SK-N-SH (cell line): ENCODE results near the gene RUNDC3A. TPM values are rescaled to one million over a fixed set of nuclear protein-coding genes. Genes with fewer than 3 reads are reported as not detected.

Source experiments
- CTCF ChIA-PET: fragments of 300-600, 350-600 bp; formaldehyde crosslinking; extraction: SDS; loops from one replicate; lab custom pipeline; 2021; lab: Yijun Ruan, JAX
- POLR2A ChIA-PET: fragments of 350-600 bp; sonication (Branson Sonifier 250); formaldehyde crosslinking; extraction: SDS; loops from one replicate; lab custom pipeline; 2020; ENCODE audit warnings: antibody characterized with exemption, inconsistent platforms; lab: Yijun Ruan, JAX
- DNase-seq: peaks from one replicate; pipeline ENCODE4 v3.0.0; 2012
- H2AFZ ChIP-seq: fragments of 200-600 bp; sonication (generic); 2 replicates; pipeline ENCODE4 v1.8.1; 2016; ENCODE audit warnings: antibody characterized with exemption, mild to moderate bottlenecking, low read depth
- H3F3A ChIP-seq: fragments of 200-600 bp; sonication (generic); replicated peaks from 2 replicates; pipeline ENCODE3; 2016; ENCODE audit warnings: antibody characterized with exemption, mild to moderate bottlenecking; ENCODE audit not compliant: insufficient read depth
- H3K27ac ChIP-seq, 2 experiments: fragments of 200-500 bp in 1 of 2; fragments of 200-600 bp in 1 of 2; sonication (Bioruptor generic) in 1 of 2; sonication (generic), shearing (Covaris generic) in 1 of 2; 2 replicates each; pipeline versions ENCODE4 v1.5.1 to v1.6.1; 2014 to 2016; ENCODE audit warnings: low read depth in 2 of 2, inconsistent platforms in 1 of 2, low read length in 1 of 2, mild to moderate bottlenecking in 1 of 2, mixed read lengths in 1 of 2
- H3K27me3 ChIP-seq: fragments of 200-600 bp; sonication (generic), shearing (Covaris generic); 2 replicates; pipeline ENCODE4 v1.6.1; 2016; ENCODE audit warnings: mixed run types; ENCODE audit not compliant: insufficient read depth
- H3K36me3 ChIP-seq, 2 experiments: fragments of 200-500 bp in 1 of 2; fragments of 200-600 bp in 1 of 2; sonication (Bioruptor generic) in 1 of 2; sonication (generic) in 1 of 2; replicated peaks in 1 of 2; 2 replicates each; pipeline versions ENCODE3 to v1.5.1; 2014 to 2016; ENCODE audit warnings: low read length in 1 of 2, mild to moderate bottlenecking in 1 of 2; ENCODE audit not compliant: insufficient read depth in 2 of 2, control insufficient read depth in 1 of 2
- H3K4me1 ChIP-seq, 2 experiments: fragments of 200-500 bp in 1 of 2; fragments of 200-600 bp in 1 of 2; sonication (Bioruptor generic) in 1 of 2; sonication (generic), shearing (Covaris generic) in 1 of 2; 2 replicates each; pipeline versions ENCODE4 v1.5.1 to v1.6.1; 2014 to 2016; ENCODE audit warnings: low read depth in 1 of 2, low read length in 1 of 2, mixed run types in 1 of 2; ENCODE audit not compliant: insufficient read depth in 2 of 2, control insufficient read depth in 1 of 2
- H3K4me2 ChIP-seq: fragments of 200-600 bp; sonication (generic), shearing (Covaris generic); 2 replicates; pipeline ENCODE4 v1.6.1; 2017; ENCODE audit warnings: mixed run types
- H3K4me3 ChIP-seq, 2 experiments: fragments of 200-500 bp in 1 of 2; fragments of 200-600 bp in 1 of 2; sonication (Bioruptor generic) in 1 of 2; sonication (generic), shearing (Covaris generic) in 1 of 2; 2 replicates each; pipeline versions ENCODE4 v1.5.1 to v1.8.1; 2014 to 2016; ENCODE audit warnings: low read depth in 2 of 2, inconsistent platforms in 1 of 2, low read length in 1 of 2, mild to moderate bottlenecking in 1 of 2, mixed read lengths in 1 of 2, moderate library complexity in 1 of 2
- H3K79me2 ChIP-seq: fragments of 200-600 bp; sonication (generic); 2 replicates; pipeline ENCODE4 v1.8.1; 2017; ENCODE audit warnings: mild to moderate bottlenecking; ENCODE audit not compliant: insufficient read depth
- H3K9ac ChIP-seq: fragments of 200-600 bp; sonication (generic); 2 replicates; pipeline ENCODE4 v1.6.1; 2017; ENCODE audit warnings: mixed run types
- H3K9me2 ChIP-seq: fragments of 200-600 bp; sonication (generic); 2 replicates; pipeline ENCODE4 v1.6.1; 2017; ENCODE audit warnings: mixed run types
- H3K9me3 ChIP-seq: fragments of 200-600 bp; sonication (generic); 2 replicates; pipeline ENCODE4 v1.6.1; 2017; ENCODE audit warnings: mixed run types, mild to moderate bottlenecking, moderate library complexity
- H4K20me1 ChIP-seq: fragments of 200-600 bp; sonication (generic); 2 replicates; pipeline ENCODE4 v1.6.1; 2017; ENCODE audit warnings: mild to moderate bottlenecking, mixed run types; ENCODE audit not compliant: insufficient read depth
- CHD2 ChIP-seq: fragments of 150-350 bp; IDR thresholded peaks from 2 replicates; pipeline ENCODE4 v1.6.1; 2018; ENCODE audit warnings: low read length; ENCODE audit not compliant: partially characterized antibody
- ELF1 ChIP-seq: IDR thresholded peaks from 2 replicates; pipeline ENCODE4 v1.4.0; 2012
- GABPA ChIP-seq: IDR thresholded peaks from 2 replicates; pipeline ENCODE4 v1.4.0; 2012; ENCODE audit warnings: low read depth, mild to moderate bottlenecking
- GATA2 ChIP-seq: sonication (generic); formaldehyde crosslinking; IDR thresholded peaks from 2 replicates; pipeline ENCODE4 v1.5.0; 2020; ENCODE audit warnings: mild to moderate bottlenecking, missing genetic modification reagents
- MXI1 ChIP-seq: IDR thresholded peaks from 2 replicates; pipeline ENCODE4 v1.6.1; 2012; ENCODE audit warnings: mild to moderate bottlenecking, low read depth, low read length, improper control_type of control experiment
- POLR2AphosphoS5 ChIP-seq: IDR thresholded peaks from 2 replicates; pipeline ENCODE4 v1.6.1; 2012; ENCODE audit warnings: low read depth, low read length
- RXRA ChIP-seq: IDR thresholded peaks from 2 replicates; pipeline ENCODE4 v1.4.0; 2012; ENCODE audit warnings: low read depth, mild to moderate bottlenecking, borderline replicate concordance
- SIN3A ChIP-seq: IDR thresholded peaks from 2 replicates; pipeline ENCODE4 v1.6.1; 2012; ENCODE audit warnings: low read depth, mild to moderate bottlenecking, low read length, moderate library complexity, borderline replicate concordance
- SMC3 ChIP-seq: IDR thresholded peaks from 2 replicates; pipeline ENCODE4 v1.6.1; 2012; ENCODE audit warnings: low read depth, low read length, improper control_type of control experiment
- TAF1 ChIP-seq: IDR thresholded peaks from 2 replicates; pipeline ENCODE4 v1.6.1; 2012; ENCODE audit warnings: low read depth, mild to moderate bottlenecking, low read length, moderate library complexity, borderline replicate concordance
- USF1 ChIP-seq: IDR thresholded peaks from 2 replicates; pipeline ENCODE4 v1.4.0; 2012; ENCODE audit warnings: low read depth, borderline replicate concordance
- USF2 ChIP-seq: fragments of 150-350 bp; IDR thresholded peaks from 2 replicates; pipeline ENCODE4 v1.6.1; 2017; ENCODE audit warnings: antibody characterized with exemption, low read length, low read depth, borderline replicate concordance
- WGBS: methylation state at CpG from one replicate; pipeline ENCODE4 v1.1.6; 2017; ENCODE audit warnings: low lambda C conversion rate; 5-methylcytosine and 5-hydroxymethylcytosine counted together
- polyA plus RNA-seq, 3 experiments: library from polyadenylated mRNA; depleted of rRNA; stranded (reverse); fragments of >200 nt; gene quantifications; 2 replicates each; pipeline ENCODE4 v1.2.3, GENCODE V29; 2012
- TF ChIP-seq, protein P1 (sequence below): IDR thresholded peaks from 2 replicates; pipeline ENCODE4 v1.4.0; 2012; ENCODE audit warnings: low read depth, borderline replicate concordance

Gene RUNDC3A
- polyA plus RNA-seq, 1 of the 3 experiments (the other 2 are of a cell fraction) = 8.9 TPM

- TF ChIP-seq GABPA (no peak), CHD2 (peak; percentile 46), USF1 (no peak), SMC3 (peak; percentile 50), SIN3A (no peak), GATA2 (CRISPR knock-in tag) (no peak)
- TF ChIP-seq, protein P1, sequence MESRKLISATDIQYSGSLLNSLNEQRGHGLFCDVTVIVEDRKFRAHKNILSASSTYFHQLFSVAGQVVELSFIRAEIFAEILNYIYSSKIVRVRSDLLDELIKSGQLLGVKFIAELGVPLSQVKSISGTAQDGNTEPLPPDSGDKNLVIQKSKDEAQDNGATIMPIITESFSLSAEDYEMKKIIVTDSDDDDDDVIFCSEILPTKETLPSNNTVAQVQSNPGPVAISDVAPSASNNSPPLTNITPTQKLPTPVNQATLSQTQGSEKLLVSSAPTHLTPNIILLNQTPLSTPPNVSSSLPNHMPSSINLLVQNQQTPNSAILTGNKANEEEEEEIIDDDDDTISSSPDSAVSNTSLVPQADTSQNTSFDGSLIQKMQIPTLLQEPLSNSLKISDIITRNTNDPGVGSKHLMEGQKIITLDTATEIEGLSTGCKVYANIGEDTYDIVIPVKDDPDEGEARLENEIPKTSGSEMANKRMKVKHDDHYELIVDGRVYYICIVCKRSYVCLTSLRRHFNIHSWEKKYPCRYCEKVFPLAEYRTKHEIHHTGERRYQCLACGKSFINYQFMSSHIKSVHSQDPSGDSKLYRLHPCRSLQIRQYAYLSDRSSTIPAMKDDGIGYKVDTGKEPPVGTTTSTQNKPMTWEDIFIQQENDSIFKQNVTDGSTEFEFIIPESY = no peak
Measured at GRCh38 chr17:44331249-44331760, 22.9 kb downstream of the RUNDC3A start (continued).

GRCh38 chr17:44333371-44333770 lies 25.0 kb downstream of the RUNDC3A start:
- no peaks in the 10 kb centered on the region for H4K20me1 ChIP-seq
- H3K4me1 ChIP-seq = peaks cover 0 to 5% of the 10 kb centered on the region in 2 experiments; a peak in 1 of 4 replicates
- no peak overlapping the region for H3K4me2 ChIP-seq
- DNase-seq = no peak
- H3F3A ChIP-seq = peaks cover 4% of the 10 kb centered on the region
- WGBS = 65% methylated on average over 5 of the region's 5 CpGs
- no peaks in the 10 kb centered on the region for H3K9me3 ChIP-seq
- no peak overlapping the region for H3K9ac ChIP-seq
- CTCF ChIA-PET = interaction anchor here (0.8 to 5.2 kb wide), 7 partner anchors 9 to 200 kb away, joined by 3 to 53 read pairs (median 3); partner anchors contain the start of genes GRN and SLC25A39
- H3K79me2 ChIP-seq = no peaks in the 10 kb centered on the region
- H3K27ac ChIP-seq = no peak overlapping the region
- no peaks in the 10 kb centered on the region for H3K36me3 ChIP-seq
- POLR2A ChIA-PET = no interaction called here
- H3K9me2 ChIP-seq = no peaks in the 10 kb centered on the region
- no peak overlapping the region for H2AFZ ChIP-seq
- TF ChIP-seq, protein P1 = no peak
- TF ChIP-seq USF2 (no peak), ELF1 (no peak), RXRA (no peak), TAF1 (no peak), SIN3A (no peak), MXI1 (no peak), POLR2AphosphoS5 (no peak)
- no peaks in the 10 kb centered on the region for H3K27me3 ChIP-seq
- H3K4me3 ChIP-seq = no peak overlapping the region
